Hematopoietic multipotent progenitor cell (in vitro differentiated cells): ENCODE measurements around the gene NDUFAF7. TPM values are rescaled to one million over a fixed set of nuclear protein-coding genes. Genes with fewer than 3 reads are reported as not detected.
A peak's percentile ranks its signal among the peaks of the same experiment; 100 is the strongest.
"Not testable (repeated sequence)": the region's sequence is repeated elsewhere in the genome, so short reads cannot be mapped to it uniquely, and the experiment has no call there.

Source experiments
- DNase-seq, 3 donors: peaks; one replicate each; pipeline ENCODE4 v3.0.0-alpha.2; 2011 to 2015; ENCODE audit warnings: low read depth in 2 of 3, low spot score in 2 of 3
- total RNA-seq: library from RNA; depleted of rRNA; stranded (reverse); fragments of >200 nt; gene quantifications from one replicate; pipeline ENCODE4 v1.2.3, GENCODE V29; 2012

NDUFAF7 gene
- total RNA-seq, 1 donor = 10.8 TPM

- no peak for DNase-seq
Observed at GRCh38 chr2:37211939-37212338, 19.5 kb upstream of the NDUFAF7 start.

- peak in 1 of 3 donors; percentile 41 for DNase-seq
Observed at GRCh38 chr2:37215250-37215649, 16.2 kb upstream of the NDUFAF7 start.

- no peak for DNase-seq
Observed at GRCh38 chr2:37219046-37219445, 12.4 kb upstream of the NDUFAF7 start.

GRCh38 chr2:37223131-37223530 is 8.3 kb upstream of the NDUFAF7 start:
- no peak for DNase-seq

- no peak for DNase-seq
Observed at GRCh38 chr2:37224063-37224462, 7.4 kb upstream of the NDUFAF7 start.

- not testable (repeated sequence) for DNase-seq
Observed at GRCh38 chr2:37225129-37225528, 6.3 kb upstream of the NDUFAF7 start.

GRCh38 chr2:37226863-37227262 is 4.6 kb upstream of the NDUFAF7 start:
- DNase-seq = no peak

- no peak for DNase-seq
Observed at GRCh38 chr2:37228788-37229187, 2.7 kb upstream of the NDUFAF7 start.

- no peak for DNase-seq
Observed at GRCh38 chr2:37230581-37230980, 877 bp upstream of the NDUFAF7 start.

GRCh38 chr2:37232131-37232933 is 874 bp downstream of the NDUFAF7 start:
- DNase-seq = no peak

- peak in 1 of 3 donors; percentile 14 for DNase-seq
Observed at GRCh38 chr2:37243435-37243834, 12.0 kb downstream of the NDUFAF7 start.

- no peak for DNase-seq
Observed at GRCh38 chr2:37244017-37244416, 12.6 kb downstream of the NDUFAF7 start.

- DNase-seq = no peak
Observed at GRCh38 chr2:37244755-37245154, 13.3 kb downstream of the NDUFAF7 start.

- no peak for DNase-seq
Observed at GRCh38 chr2:37246205-37246604, 14.7 kb downstream of the NDUFAF7 start.

- no peak for DNase-seq
Observed at GRCh38 chr2:37250869-37251740, 19.6 kb downstream of the NDUFAF7 start.

- peak in 1 of 3 donors; percentile 16 for DNase-seq
Observed at GRCh38 chr2:37262522-37262921, 31.1 kb downstream of the NDUFAF7 start.

GRCh38 chr2:37263839-37264238 is 32.4 kb downstream of the NDUFAF7 start:
- DNase-seq = no peak

- DNase-seq = no peak
Observed at GRCh38 chr2:37267685-37268084, 36.2 kb downstream of the NDUFAF7 start.

- no peak for DNase-seq
Observed at GRCh38 chr2:37268111-37268510, 36.7 kb downstream of the NDUFAF7 start.

- DNase-seq = no peak
Observed at GRCh38 chr2:37271376-37272067, 40.1 kb downstream of the NDUFAF7 start.

- DNase-seq = no peak
Observed at GRCh38 chr2:37274359-37274965, 43.0 kb downstream of the NDUFAF7 start.
